ENCODE data around the gene WDR88. TPM values are rescaled to one million over a fixed set of nuclear protein-coding genes. Genes with fewer than 3 reads are reported as not detected.

The WDR88 gene
- total RNA-seq, 1 experiment from 2014 or later = 0.20 TPM

GRCh38 chr19:33100894-33101644 is 30.8 kb upstream of the WDR88 start:
- Mint-ChIP-seq H3K27me3 (ENCODE audit: insufficient read depth, unreplicated experiment) (no peaks in the 10 kb centered on the region), H3K27ac (ENCODE audit: unreplicated experiment) (peak overlapping the region; percentile 92), H3K36me3 (ENCODE audit: insufficient read depth, unreplicated experiment) (peaks cover 88% of the 10 kb centered on the region), H3K9me3 (ENCODE audit: unreplicated experiment) (no peaks in the 10 kb centered on the region), H3K4me3 (ENCODE audit: unreplicated experiment) (peak overlapping the region; percentile 38), H3K4me1 (ENCODE audit: low read depth, unreplicated experiment) (peaks cover 30% of the 10 kb centered on the region)
- Histone ChIP-seq H3K9me3 (no peaks in the 10 kb centered on the region), H3K4me3 (ENCODE audit: low read depth, low read length) (no peak overlapping the region), H3K27me3 (replicated peaks; ENCODE audit: control insufficient read depth, insufficient read depth, low read length) (no peaks in the 10 kb centered on the region), H3K36me3 (ENCODE audit: control insufficient read depth, insufficient read depth, low read length) (peaks cover 4% of the 10 kb centered on the region; the same call in 1 of the 2 replicates), H3K4me1 (peaks cover 25% of the 10 kb centered on the region)
- peak; percentile 88 to 90 for DNase-seq
- POLR2A ChIA-PET = interaction anchor here (0.6 to 1.2 kb wide), 5 partner anchors 17 to 52 kb away, joined by 4 to 7 read pairs (median 5); no protein-coding TSS in a partner anchor
- no TSS peak for BruUV-seq (replicated peaks)
- intact Hi-C loops (cut with micrococcal nuclease; ENCODE audit: unreplicated experiment) = loop anchor here (1.0 to 5.0 kb wide), 5 partner anchors 23 to 129 kb away; partner anchors contain the start of genes CEP89, FAAP24 and RHPN2
- TF ChIP-seq, protein P1, sequence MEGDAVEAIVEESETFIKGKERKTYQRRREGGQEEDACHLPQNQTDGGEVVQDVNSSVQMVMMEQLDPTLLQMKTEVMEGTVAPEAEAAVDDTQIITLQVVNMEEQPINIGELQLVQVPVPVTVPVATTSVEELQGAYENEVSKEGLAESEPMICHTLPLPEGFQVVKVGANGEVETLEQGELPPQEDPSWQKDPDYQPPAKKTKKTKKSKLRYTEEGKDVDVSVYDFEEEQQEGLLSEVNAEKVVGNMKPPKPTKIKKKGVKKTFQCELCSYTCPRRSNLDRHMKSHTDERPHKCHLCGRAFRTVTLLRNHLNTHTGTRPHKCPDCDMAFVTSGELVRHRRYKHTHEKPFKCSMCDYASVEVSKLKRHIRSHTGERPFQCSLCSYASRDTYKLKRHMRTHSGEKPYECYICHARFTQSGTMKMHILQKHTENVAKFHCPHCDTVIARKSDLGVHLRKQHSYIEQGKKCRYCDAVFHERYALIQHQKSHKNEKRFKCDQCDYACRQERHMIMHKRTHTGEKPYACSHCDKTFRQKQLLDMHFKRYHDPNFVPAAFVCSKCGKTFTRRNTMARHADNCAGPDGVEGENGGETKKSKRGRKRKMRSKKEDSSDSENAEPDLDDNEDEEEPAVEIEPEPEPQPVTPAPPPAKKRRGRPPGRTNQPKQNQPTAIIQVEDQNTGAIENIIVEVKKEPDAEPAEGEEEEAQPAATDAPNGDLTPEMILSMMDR (IDR thresholded peaks at IDR 0.05; ENCODE audit: insufficient read depth in 1 of 2, low read depth in 1 of 2, low read length in 1 of 2, severe bottlenecking in 1 of 2, unreplicated experiment in 1 of 2) = no peak
- CTCF ChIA-PET = interaction anchor here (0.5 to 1.1 kb wide), 6 partner anchors 24 to 245 kb away, joined by 3 to 9 read pairs (median 5); no protein-coding TSS in a partner anchor

- TF ChIP-seq, protein P1 (IDR thresholded peaks at IDR 0.05; ENCODE audit: insufficient read depth in 1 of 2, low read depth in 1 of 2, low read length in 1 of 2, severe bottlenecking in 1 of 2, unreplicated experiment in 1 of 2) = no peak
- no peaks in the 10 kb centered on the region for H3K27me3 Mint-ChIP-seq (ENCODE audit: insufficient read depth, unreplicated experiment)
These were observed 29.0 kb upstream of the WDR88 start for GRCh38 chr19:33102893-33103292.

GRCh38 chr19:33108161-33108560 is 23.8 kb upstream of the WDR88 start:
- Histone ChIP-seq H3K27me3 (replicated peaks; ENCODE audit: control insufficient read depth, insufficient read depth, low read length) (no peaks in the 10 kb centered on the region), H3K4me3 (ENCODE audit: low read depth, low read length) (no peak overlapping the region), H3K36me3 (ENCODE audit: control insufficient read depth, insufficient read depth, low read length) (peaks cover 2% of the 10 kb centered on the region; the same call in 1 of the 2 replicates), H3K9me3 (no peaks in the 10 kb centered on the region), H3K4me1 (no peaks in the 10 kb centered on the region)
- intact Hi-C loops (cut with micrococcal nuclease; ENCODE audit: unreplicated experiment) = no loop called here
- ChIA-PET POLR2A (no interaction called here), CTCF (no interaction called here)
- TF ChIP-seq, protein P1 (IDR thresholded peaks at IDR 0.05; ENCODE audit: insufficient read depth in 1 of 2, low read depth in 1 of 2, low read length in 1 of 2, severe bottlenecking in 1 of 2, unreplicated experiment in 1 of 2) = no peak
- Mint-ChIP-seq H3K9me3 (ENCODE audit: unreplicated experiment) (no peaks in the 10 kb centered on the region), H3K27me3 (ENCODE audit: insufficient read depth, unreplicated experiment) (no peaks in the 10 kb centered on the region), H3K4me1 (ENCODE audit: low read depth, unreplicated experiment) (no peaks in the 10 kb centered on the region), H3K36me3 (ENCODE audit: insufficient read depth, unreplicated experiment) (peaks cover 61% of the 10 kb centered on the region), H3K27ac (ENCODE audit: unreplicated experiment) (peak overlapping the region; percentile 4), H3K4me3 (ENCODE audit: unreplicated experiment) (no peak overlapping the region)
- DNase-seq = no peak
- BruUV-seq (replicated peaks) = no TSS peak

More at GRCh38 chr19:33102893-33103292, 29.0 kb upstream of the WDR88 start:
- peaks cover 18% of the 10 kb centered on the region for H3K4me1 Mint-ChIP-seq (ENCODE audit: low read depth, unreplicated experiment)
- peaks cover 85% of the 10 kb centered on the region for H3K36me3 Mint-ChIP-seq (ENCODE audit: insufficient read depth, unreplicated experiment)
- Histone ChIP-seq H3K36me3 (ENCODE audit: control insufficient read depth, insufficient read depth, low read length) (peaks cover 4% of the 10 kb centered on the region; the same call in 1 of the 2 replicates), H3K4me3 (ENCODE audit: low read depth, low read length) (no peak overlapping the region), H3K9me3 (no peaks in the 10 kb centered on the region), H3K27me3 (replicated peaks; ENCODE audit: control insufficient read depth, insufficient read depth, low read length) (no peaks in the 10 kb centered on the region), H3K4me1 (peaks cover 20% of the 10 kb centered on the region)
- no peak for DNase-seq
- no TSS peak for BruUV-seq (replicated peaks)
- POLR2A ChIA-PET = no interaction called here
- no peaks in the 10 kb centered on the region for H3K9me3 Mint-ChIP-seq (ENCODE audit: unreplicated experiment)
- no peak overlapping the region for H3K27ac Mint-ChIP-seq (ENCODE audit: unreplicated experiment)
- no peak overlapping the region for H3K4me3 Mint-ChIP-seq (ENCODE audit: unreplicated experiment)
- intact Hi-C loops (cut with micrococcal nuclease; ENCODE audit: unreplicated experiment) = loop anchor here (5.0 kb wide), 2 partner anchors 41 to 131 kb away; partner anchors contain the start of genes CEP89, FAAP24 and RHPN2
- CTCF ChIA-PET = no interaction called here

Data from Caco-2 (cell line).